ENCODE data around the gene FUT7. TPM values are rescaled to one million over a fixed set of nuclear protein-coding genes. Genes with fewer than 3 reads are reported as not detected.
A peak's percentile ranks its signal among the peaks of the same experiment; 100 is the strongest.

The FUT7 gene
- total RNA-seq, 4 donors from 2014 or later: 0.20 TPM; not detected in 3

DNA sequence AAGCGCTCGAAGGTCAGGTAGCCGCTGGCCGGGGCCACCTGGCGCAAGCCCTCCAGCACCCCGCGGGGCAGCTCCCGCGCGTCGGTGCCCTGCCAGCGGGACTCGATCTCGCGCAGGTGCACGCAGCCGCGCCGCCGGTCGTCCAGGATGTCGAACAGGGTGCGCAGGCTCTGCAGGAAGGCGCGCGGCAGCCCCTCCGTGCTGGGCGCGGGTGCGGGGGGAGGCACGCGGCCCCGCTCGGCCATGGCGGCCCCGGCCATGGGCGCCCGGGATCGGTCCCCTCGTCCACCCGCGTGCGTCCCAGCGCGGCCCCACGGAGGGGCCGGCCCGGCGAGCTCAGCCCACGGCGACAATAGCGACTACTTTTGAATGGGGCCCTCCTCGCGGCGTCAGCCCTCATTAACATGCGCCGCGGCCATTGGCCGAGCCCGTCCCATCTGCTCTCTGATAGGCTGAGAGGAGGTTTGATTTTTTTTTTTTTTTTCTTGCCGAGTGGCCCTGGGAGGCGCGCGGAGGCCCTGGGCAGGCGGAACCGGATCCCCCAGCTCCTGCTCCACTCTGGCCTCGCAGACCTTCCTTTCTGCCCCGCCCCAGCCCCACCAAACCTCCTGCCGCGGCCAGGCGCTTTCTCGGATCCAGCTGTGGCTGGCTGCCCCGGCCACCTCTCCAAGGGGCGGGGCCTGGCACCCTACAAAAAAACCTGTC is 38.5 kb upstream of the FUT7 start, which contains the start of gene SAPCD2:
Gene SAPCD2 (minus strand): TSS at position 357 of the 705 bp plus-strand sequence. CDS start 97 bp downstream, at position 260.
- WGBS, 2 donors (ENCODE audit: low coverage in 1 of 2): 0% methylated on average over 7 of the region's 74 CpGs; no CpG with 5 or more reads in 1 of the 2 donors
- H3K4me1 ChIP-seq: peaks cover 0 to 26% (median 0%) of the 10 kb centered on the region in 3 donors
- peak within 1 kb of the TSS in 3 of 4 donors; percentile 8 to 70 (median 60) for H3K27ac ChIP-seq
- H3K9me3 ChIP-seq: no peaks in the 10 kb centered on the region
- no peaks in the 10 kb centered on the region for H3K36me3 ChIP-seq
- peak within 1 kb of the TSS; percentile 6 to 49 for H3K4me3 ChIP-seq
- TF ChIP-seq POLR2AphosphoS5 (IDR thresholded peaks at IDR 0.05): no peak
- no peak for TF ChIP-seq EP300 (IDR thresholded peaks at IDR 0.05)
- TF ChIP-seq POLR2A (IDR thresholded peaks at IDR 0.05): no peak
- TF ChIP-seq, protein P1, sequence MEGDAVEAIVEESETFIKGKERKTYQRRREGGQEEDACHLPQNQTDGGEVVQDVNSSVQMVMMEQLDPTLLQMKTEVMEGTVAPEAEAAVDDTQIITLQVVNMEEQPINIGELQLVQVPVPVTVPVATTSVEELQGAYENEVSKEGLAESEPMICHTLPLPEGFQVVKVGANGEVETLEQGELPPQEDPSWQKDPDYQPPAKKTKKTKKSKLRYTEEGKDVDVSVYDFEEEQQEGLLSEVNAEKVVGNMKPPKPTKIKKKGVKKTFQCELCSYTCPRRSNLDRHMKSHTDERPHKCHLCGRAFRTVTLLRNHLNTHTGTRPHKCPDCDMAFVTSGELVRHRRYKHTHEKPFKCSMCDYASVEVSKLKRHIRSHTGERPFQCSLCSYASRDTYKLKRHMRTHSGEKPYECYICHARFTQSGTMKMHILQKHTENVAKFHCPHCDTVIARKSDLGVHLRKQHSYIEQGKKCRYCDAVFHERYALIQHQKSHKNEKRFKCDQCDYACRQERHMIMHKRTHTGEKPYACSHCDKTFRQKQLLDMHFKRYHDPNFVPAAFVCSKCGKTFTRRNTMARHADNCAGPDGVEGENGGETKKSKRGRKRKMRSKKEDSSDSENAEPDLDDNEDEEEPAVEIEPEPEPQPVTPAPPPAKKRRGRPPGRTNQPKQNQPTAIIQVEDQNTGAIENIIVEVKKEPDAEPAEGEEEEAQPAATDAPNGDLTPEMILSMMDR (IDR thresholded peaks at IDR 0.05): no peak
- peaks cover 27% of the 10 kb centered on the region for H3K27me3 ChIP-seq
- peak; percentile 91 for ATAC-seq

DNA sequence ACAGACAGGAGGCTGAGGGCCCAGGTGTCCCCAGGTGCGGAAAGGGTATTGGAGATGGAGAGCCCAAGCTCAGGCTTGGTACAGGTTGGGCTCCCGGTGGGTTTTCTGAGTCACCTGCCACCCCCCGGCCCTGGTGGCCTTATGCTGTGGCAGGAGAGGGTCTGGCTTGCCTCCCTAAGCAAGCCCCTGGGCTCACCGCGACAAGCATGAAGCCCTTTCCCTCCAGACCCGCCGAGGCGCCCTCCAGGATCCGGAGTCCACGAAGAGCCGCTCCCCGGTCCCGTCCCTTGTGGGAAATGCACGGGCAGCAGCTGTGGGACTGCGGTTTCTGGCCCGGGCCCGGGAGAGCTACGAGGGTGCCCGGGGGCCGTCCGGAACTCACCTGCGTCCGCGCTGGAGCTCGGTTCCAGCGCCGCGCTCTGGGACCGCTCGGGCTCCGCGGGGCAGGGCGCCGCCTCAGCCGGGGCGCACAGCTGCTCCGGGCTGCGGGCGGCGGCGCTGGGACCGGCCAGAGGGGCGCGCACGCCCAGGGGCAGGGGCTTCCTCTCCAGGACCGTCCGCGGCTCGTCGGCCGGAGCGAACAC is 37.7 kb upstream of the FUT7 start:
- ATAC-seq: no peak
- no peaks in the 10 kb centered on the region for H3K9me3 ChIP-seq
- H3K4me3 ChIP-seq: peak overlapping the region in 1 of 2 donors; percentile 49
- H3K27ac ChIP-seq: no peak overlapping the region
- TF ChIP-seq POLR2AphosphoS5 (IDR thresholded peaks at IDR 0.05) (no peak), EP300 (IDR thresholded peaks at IDR 0.05) (no peak), POLR2A (IDR thresholded peaks at IDR 0.05) (no peak)
- TF ChIP-seq, protein P1 (IDR thresholded peaks at IDR 0.05): no peak
- H3K36me3 ChIP-seq: no peaks in the 10 kb centered on the region
- no CpG with 5 or more reads among the region's 52 CpGs for WGBS, 2 donors (ENCODE audit: low coverage in 1 of 2)
- H3K27me3 ChIP-seq: peaks cover 34% of the 10 kb centered on the region
- H3K4me1 ChIP-seq: peaks cover 0 to 26% (median 0%) of the 10 kb centered on the region in 3 donors

DNA sequence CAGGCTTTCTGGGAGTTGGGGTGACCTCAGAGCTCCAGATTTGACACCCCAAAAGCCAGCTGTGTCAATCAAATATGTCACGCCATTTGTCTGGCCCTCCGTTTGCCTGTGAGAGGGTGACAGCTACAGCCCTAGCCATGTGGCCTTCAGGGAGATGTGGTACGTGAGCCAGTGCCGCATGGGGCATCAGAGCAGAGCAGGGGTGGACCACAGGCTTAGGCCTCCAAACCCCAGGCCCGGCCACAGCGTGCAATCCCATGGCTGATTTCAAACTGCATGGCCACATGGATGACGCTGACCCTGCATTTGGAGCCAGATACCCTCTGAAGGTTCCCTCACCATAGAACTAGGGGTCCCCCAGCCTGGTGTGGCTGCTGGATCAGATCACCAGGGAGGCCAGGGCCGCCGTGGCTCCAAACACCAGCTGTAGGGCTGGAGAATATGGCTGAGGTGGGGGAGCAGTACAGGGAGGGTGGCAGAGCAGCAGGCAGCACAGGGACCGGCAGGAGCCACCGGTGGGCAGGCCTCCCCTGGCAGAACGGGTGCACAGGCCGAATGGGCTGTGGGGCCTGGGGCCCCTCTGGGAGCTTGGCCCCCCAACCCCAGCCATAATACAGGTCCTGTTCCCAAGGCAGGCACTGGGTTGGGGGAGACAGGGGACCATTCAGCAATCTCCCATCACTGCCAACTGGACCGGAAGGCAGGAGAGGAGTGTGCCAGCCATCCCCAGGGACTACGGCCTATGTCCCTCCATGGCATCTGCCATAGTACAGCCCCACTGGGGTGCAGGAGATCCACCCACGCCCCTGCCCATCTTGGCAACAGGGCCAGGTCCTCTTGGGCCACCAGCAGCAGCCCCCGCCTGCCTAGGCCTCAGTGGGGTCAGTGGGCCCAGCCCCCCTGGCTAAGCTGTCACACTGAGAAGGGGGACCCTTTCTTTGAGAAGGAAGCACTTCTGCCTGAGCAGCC is 36.9 kb upstream of the FUT7 start:
- H3K27me3 ChIP-seq: peaks cover 40% of the 10 kb centered on the region
- TF ChIP-seq POLR2A (IDR thresholded peaks at IDR 0.05): no peak
- no peak for TF ChIP-seq POLR2AphosphoS5 (IDR thresholded peaks at IDR 0.05)
- no peak for TF ChIP-seq EP300 (IDR thresholded peaks at IDR 0.05)
- H3K4me1 ChIP-seq: peaks cover 0 to 33% (median 4%) of the 10 kb centered on the region in 3 donors
- ATAC-seq: no peak
- H3K4me3 ChIP-seq: no peak overlapping the region
- H3K36me3 ChIP-seq: no peaks in the 10 kb centered on the region
- H3K9me3 ChIP-seq: no peaks in the 10 kb centered on the region
- WGBS, 2 donors (ENCODE audit: low coverage in 1 of 2): 80 to 82% methylated on average over 1 to 2 of the region's 17 CpGs
- H3K27ac ChIP-seq: no peak overlapping the region

DNA sequence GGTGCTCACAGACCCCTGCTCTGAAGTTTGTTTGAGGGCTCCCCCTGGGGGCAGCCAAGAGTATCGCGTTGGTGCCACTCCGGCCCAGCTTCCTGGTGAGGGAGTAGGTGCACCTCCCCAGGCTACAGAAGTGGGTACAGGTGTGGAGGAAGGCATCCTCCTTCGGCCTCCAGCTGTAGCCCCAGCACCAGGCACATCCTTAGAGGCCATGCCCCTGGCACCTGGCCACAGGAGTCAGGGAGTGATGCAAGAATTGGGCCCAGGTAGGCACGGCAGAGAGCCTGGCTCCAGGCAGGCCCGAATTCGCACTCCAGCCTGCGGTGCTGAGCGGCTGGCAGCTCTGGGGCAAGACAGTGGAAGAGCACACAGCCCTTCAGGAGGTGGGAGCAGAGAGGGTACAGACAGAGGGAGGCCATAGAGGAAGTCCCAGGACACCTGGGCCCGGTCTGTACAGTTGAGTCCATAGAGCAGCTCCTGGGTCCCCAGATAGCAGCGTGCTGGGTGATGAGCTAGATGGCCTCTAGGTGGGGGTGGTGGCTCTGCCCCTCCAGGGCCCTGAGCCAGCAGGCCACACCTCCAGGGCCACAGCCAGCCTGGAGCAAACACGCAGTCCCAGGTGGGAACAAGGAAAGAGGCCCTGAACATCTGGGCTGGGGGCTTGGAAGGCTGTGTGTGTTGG is 36.1 kb upstream of the FUT7 start:
- no peak overlapping the region for H3K4me3 ChIP-seq
- H3K27ac ChIP-seq: no peak overlapping the region
- peaks cover 48% of the 10 kb centered on the region for H3K27me3 ChIP-seq
- no peaks in the 10 kb centered on the region for H3K9me3 ChIP-seq
- TF ChIP-seq, protein P1 (IDR thresholded peaks at IDR 0.05): peak in 3 of 4 experiments; percentile 80 to 87 (median 84)
- no peak for TF ChIP-seq POLR2AphosphoS5 (IDR thresholded peaks at IDR 0.05)
- H3K36me3 ChIP-seq: no peaks in the 10 kb centered on the region
- 7% methylated on average over 3 of the region's 12 CpGs; no CpG with 5 or more reads in 1 of the 2 donors for WGBS, 2 donors (ENCODE audit: low coverage in 1 of 2)
- peak; percentile 48 for ATAC-seq
- H3K4me1 ChIP-seq: peaks cover 0 to 36% (median 5%) of the 10 kb centered on the region in 3 donors
